Measurements from ENCODE around the gene CLTB.
A peak's percentile ranks its signal among the peaks of the same experiment; 100 is the strongest.

Gene CLTB

DNA sequence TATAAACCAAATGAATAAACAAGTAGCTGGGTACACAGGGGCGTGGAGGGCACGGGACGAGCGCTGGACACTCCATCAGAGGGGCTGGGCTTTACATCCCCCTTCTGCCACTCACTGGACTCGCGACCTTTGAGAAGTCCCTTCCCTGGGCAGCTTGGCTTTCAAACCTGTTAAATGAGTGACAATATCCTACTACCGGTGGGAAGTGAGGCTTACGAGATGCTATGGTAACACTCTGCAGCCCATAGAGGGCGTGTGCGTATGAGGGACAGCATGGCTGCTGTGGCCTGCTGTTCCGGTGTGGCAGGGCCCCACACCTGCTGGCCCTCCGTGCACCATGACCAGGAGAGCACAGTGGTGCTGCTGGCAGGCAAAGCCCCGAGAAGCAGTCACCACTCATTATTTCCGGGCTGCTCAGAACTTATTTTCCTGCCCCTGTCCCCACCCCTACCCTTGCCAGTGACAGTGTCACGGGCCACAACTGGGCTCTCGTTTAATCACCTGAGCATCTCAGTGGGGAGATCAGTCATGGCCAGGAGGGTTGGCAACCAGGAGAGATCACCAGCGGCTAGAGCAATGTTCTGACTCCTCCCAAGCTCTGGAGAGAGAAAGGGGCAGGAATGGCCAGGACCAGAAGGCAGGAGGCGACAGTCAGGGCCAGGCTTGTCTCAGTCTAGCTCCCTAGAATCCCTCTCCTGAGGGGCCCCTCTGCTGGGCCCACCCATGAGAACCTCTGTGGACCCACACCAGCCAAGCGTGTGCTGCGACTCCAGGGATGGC lies 10.5 kb downstream of the CLTB start:
- no peak for DNase-seq

DNA sequence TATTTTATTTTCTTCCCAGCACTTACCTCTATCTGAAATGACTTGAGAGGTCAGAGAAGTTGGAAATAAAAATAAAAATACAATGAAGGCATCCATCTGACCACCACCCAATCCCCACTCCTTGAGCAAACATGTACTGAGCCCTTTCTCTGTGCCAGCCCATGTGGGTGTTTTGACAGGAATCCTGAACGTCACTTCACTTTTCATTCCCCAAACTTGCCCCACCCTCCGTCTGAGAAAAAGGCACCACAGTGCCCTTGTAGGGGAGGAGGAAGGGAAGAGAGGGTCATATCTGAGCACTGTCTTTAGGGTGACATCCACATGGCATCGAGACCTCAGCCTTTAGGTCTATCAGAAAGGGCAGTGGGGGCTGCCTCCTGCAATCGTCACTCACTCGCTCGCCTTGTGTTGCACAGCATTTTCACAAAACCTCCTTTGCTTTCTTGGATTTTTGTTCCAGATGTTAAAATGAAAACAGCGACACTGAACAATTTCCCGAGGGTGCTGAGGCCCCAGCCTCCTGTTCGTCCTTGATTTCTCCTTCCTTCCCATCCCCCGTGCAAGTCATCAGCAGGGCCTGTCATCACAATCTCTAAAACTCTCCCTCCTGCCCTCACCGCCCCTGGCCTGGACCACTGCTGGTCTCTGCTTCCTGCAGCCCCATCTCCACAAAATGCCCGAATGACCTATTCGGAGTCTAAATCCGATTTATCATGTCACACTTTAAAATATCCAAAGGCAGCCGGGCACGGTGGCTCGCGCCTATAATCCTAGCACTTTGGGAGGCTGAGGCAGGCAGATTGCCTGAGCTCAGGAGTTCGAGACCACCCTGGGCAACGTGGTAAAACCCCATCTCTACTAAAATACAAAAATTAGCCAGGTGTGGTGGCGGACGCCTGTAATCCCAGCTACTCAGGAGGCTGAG lies 14.8 kb downstream of the CLTB start:
- DNase-seq, result no peak

DNA sequence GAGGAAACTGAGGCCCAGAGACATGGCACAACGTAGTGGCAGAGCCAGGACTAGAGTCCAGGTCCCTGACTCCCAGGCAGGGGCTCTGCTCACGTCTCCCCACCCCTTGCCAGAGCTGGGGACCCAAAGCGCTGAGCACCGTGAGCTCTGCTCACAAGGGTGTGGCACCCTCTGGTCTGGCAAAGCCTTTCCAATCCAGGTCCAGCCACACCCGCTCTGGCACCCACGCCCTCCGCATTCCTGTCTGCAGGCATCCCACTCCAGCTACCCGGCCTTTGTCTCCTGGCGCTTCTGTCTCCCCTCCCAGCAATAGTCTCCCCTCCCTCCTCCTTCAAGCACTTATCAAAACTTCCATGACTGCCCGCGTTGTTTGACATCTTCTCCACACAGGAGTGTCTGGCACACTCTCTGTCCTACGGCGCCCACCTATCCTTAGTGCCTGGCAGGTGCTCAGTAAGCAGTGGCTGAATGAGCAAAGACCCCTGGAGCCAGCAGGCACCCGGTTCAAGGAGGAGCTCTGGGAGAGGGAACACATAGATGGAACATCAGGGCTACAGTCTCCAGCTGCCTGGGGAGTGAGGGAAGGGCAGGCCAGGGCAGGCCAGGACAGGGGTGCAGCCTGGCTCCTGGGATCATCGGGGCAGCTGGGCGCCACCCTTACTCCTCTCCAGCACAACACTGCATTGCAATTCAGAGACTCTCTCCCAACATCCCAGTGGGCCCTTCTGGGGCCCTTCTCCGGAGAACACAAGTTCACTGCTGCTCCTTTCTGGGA lies 15.8 kb downstream of the CLTB start:
- no peak for DNase-seq

DNA sequence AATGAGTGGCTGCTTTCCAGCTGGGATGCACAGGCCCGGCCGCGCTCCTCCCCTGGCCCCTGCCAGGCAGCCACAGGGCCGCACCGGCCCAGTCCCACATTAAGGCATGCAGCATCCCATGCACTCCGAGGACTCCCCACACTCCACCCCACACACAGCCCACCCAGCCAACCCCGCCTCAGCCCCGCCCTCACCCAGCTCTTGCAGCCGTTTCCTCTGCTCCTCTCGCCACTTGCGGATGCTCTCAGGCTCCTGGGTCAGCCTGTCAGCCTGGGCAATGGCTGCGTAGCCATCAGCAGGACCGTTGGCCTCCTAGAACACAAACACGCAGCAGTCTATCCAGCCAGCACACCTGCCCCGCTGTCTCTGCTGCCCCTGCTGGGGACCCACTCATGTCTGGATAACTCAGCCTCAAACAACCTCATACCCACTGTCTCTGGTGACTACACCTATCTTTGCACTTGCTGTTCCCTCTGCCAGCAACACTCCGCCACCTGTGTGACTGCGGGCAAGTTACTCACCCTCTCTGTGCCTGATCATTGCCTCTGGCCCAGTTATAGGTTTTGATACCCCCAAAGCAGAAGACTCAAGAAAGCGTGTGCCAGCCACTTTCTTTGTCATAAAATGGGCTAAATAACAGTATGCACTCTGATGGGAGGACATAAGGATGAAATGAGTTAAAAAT lies 18.5 kb downstream of the CLTB start:
- no peak for DNase-seq

DNA sequence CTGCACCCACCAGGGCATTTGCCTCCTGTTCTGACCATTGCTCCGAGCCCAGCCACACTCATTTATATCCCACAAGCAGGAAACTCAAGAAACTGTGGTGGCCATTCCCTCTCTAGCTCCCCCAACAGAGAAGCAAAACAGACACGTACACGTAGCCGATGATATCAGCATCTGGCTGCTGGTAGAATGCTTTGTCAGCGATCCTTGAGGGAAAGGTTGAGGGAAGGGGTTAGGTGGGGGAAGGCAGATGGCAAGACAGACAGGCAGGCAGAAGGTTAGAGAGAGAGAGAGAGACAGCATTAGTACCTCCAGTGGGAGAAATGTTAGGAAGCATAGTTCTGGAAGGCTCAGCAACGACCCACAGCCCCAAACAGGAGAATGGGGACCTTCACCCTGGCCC lies 20.0 kb downstream of the CLTB start:
- no peak for DNase-seq

DNA sequence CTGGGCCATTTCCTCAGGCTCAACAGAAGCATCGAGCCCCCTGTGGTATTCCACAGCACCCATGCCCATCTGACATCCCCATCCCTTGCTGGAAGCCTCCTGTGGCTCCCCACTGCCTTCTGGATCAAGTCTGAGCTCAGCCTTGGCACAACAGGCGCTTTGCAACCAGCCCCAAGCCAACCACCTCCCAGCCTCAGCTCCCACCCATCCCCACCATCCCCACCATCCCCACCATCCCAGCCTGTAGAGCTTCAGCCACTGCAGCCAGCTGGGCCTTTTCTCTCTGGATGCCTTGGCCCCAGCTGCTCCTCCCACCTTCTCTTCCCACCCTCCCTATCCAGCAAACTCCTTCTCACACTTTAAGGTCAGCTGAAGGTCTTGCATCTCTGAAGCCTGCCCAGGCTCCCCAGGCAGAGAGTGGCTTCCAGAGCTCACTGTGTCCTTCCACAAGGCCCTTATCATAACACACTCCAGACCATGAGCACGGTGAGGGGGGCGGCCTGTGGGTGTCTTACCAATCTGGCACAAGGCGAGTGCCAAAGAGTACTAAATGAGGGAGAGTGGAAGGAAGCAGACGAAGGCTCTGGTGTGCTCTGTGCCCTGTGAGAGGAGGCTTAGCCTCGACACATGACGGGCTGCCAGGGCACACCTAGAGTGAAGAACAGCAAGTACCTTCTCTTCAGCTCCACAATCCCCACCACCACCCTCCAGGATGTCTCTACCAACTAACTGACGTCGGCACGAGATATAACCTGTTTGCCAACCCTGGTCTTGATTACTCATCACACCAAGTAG lies 21.3 kb downstream of the CLTB start:
- no peak for DNase-seq

DNA sequence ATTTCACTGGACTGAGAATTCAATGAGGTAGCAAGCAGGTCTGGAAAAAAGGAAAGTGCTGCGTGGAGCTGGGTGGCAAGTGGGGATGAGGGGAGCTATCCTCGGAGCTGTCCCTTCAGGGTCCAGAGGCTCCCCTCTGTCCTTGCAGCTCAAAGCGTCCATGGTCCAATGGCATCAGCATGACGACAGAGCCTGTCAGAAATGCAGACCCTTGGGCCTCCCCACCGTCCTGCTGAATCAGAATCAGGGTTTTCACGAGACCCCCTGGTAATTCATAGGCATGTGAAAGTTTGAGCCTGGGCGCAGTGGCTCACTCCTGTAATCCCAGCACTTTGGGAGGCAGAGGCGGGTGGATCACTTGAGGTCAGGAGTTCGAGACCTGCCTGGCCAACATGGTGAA lies 22.2 kb downstream of the CLTB start:
- no peak for DNase-seq

DNA sequence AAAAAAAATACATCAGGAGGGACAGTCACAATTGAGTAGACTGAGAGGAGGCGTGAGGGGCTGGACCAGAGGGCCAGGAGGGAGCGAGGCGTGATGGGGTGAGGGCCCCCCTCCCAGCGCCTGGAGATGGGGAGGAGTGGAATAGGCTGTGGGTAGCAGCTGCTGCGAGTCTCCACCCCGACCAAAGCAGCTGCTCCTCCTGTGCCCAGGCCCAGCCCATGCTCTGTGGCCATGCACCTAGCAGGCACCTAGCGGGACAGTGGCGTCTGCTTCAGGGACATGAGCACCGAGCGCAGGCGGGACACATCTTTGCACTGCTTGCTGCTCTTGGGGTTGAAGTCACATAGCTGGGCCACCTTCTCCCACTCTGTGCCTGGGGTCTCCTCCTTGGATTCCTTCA lies 23.8 kb downstream of the CLTB start:
- no peak for DNase-seq

DNA sequence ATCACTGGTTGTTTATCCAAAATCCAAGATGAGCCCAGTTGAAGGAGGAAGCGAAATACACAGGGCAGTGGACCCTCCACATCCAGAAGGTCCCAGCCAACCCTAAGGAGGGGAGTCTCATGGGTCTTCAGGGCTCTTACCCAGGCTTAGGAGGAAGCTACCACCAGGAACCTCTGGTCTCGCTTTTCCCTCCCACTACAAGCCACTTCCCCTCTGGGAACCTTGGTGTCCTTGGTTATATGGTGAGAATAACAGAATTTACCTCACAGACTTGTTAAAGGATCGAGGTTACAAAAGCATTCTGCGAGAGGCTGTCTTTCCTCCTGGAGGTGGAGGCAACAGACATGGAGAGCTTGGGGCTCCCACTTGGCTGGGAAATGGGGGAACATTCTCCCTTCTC lies 24.3 kb downstream of the CLTB start:
- DNase-seq, result no peak

DNA sequence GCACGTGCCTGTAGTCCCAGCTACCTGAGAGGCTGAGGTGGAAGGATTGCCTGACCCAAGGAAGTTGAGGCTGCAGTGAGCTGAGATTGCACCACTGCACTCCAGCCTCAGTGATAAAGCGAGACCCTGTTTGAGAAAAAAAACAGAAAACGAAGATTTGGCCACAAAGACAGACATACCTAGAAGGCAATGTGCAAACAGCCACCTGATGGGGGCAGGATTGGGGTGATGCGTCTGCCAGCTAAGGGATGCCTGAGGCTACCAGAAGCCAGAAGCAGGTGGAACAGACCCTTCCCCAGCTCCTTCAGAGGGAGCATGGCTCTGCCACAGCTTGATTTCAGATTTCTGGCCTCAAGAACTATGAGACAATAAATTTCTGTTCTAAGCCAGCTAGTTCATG lies 24.9 kb downstream of the CLTB start:
- DNase-seq, result no peak

DNA sequence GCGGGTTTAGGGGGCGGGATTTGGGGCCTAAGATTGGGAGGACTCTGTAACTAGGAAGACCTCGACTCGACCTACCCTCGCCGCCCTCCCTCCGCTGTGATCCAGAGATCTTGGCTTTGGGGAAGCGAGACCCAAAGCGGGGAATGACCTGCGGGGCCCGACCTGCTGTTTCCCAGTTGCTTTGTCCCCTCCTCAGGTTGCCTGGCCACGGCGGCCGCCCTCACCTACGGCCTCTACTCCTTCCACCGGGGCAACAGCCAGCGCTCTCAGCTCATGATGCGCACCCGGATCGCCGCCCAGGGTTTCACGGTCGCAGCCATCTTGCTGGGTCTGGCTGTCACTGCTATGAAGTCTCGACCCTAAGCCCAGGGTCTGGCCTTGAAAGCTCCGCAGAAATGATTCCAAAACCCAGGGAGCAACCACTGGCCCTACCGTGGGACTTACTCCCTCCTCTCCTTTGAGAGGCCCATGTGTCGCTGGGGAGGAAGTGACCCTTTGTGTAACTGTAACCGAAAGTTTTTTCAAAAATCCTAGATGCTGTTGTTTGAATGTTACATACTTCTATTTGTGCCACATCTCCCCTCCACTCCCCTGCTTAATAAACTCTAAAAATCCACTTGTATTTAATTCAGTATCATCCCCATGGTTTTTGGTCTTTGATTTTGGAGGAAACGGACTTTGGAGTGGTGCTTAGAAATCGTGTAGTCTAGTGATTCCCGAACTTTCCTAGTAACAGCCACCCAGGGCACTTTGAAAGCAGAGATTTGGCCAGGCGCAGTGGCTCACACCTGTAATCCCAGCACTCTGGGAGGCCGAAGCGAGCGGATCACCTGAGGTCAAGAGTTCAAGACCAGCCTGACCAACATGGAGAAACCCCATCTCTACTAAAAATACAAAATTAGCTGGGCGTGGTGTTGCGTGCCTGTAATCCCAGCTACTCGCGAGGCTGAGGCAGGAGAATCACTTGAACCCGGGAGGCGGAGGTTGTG lies 26.9 kb downstream of the CLTB start:
- DNase-seq, result peak in 1 of 56 donors; percentile 75

DNA sequence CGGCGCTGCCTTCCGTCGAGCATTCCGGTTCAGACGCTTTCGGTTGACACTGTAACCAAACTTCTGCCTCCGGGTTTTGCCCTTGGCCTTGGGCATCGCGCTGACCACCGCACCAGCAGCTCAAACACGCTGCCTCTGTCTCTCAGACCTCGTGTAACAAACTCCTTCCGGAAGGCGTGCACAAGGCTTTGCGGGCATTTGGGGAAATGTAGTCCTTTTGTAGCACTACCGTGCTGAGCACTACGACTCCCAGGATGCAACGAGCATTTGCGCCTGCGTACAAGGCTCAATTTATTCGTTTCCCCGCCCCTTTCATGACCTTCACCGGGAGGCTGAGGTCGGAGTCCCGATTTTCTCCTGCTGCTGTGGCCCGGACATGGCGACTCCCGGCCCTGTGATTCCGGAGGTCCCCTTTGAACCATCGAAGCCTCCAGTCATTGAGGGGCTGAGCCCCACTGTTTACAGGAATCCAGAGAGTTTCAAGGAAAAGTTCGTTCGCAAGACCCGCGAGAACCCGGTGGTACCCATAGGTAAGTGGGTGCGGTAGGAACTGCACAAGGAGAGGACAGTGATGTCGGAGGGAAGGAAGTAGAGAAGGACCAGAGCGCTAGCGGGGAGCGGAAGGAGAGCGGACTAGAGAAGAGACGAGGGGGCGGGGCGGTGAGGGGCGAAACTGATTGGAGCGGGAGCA lies 27.8 kb downstream of the CLTB start, which contains the start of the genes HIGD2A and NOP16:
TSS of gene HIGD2A (plus strand) at position 308 of the 691 bp plus-strand sequence. CDS start at position 377, 69 bp downstream.
TSS of gene NOP16 (minus strand) at position 155 of the 691 bp plus-strand sequence. CDS start at position 96, 59 bp downstream.
- peak; percentile 89 to 99 (median 97) for DNase-seq

DNA sequence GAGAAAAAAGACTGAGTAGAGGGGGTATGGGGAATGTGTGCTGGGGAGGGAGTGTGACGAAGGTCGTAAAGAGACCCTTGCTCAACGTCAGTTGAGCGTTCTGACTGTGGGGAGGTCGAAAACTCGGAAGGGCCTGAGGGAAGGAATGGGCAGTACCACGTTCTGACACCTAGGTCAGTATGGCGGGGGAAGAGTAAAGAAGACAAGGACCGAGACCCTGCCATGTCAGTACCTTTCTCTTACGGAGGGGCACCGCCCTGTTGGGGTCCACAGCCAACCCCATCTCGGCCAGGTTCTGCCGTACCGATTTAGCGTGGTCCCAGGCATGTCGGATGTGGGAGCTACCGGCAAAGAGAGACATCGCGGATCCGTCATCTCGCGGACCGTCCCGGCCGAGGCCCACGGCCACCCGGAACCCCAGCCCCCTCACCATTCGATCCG lies 28.3 kb downstream of the CLTB start:
- DNase-seq, result no peak

DNA sequence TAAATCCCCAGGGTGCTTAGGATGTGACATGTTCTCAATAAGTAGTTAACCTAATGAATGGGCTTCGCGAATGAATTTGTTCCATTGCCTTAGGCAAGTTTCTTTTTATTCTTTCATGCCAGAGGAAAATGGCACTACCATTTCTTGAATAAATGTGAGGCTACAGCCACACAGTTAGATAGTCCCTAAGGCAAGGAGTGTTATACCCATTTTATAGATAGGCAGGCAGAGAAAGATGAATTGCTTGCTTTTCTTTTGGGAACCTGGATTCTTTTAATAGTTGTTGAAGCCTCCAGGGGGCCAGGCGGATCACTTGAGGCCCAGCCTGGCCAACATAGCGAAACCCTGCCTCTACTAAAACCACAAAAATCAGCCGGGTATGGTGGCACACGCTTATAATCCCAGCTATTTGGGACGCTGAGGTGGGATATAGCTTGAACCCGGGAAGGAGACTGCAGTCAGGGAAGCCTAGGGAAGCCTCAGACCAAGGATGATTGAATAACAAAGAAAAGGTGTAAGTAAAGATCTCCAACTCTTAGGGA lies 28.9 kb downstream of the CLTB start:
- no peak for DNase-seq

DNA sequence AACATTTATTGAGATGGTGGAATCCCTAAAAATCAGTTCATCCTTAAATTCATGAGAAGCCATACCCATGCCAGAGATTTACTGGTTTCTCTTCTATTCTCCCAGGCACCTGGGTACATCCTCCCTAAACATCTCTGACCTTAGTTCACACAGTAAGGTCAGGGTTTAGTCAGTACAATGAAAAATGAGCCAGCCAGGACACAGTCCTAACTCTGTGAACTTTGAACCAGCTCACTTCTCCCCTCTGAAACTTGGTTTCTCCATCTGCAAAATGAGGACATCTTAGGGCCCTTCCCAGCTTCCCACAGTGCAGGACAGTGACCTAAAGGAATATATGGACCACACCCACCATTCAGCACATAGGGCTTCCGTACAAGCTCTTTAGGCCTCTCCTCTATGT lies 29.8 kb downstream of the CLTB start:
- DNase-seq, result no peak

DNA sequence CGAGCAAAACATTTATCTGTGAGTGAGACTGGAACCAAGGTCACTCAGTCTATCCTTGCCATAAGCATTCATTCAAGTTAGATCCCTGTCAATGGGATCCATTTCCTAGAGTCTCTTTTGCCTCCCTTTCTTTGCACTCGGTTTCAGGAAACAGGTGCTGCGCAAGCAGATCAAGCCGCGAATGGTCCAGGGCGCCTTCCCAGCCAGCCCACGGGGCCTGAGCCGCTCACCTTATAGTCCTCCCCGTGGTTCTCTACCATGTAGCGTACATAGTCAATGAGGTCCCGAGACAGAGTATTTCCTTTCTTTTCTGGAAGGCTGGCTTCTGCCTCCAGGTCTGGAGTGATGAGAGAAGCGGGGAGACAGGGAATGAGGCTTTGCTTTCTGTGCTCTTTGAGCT lies 31.3 kb downstream of the CLTB start:
- no peak for DNase-seq

DNA sequence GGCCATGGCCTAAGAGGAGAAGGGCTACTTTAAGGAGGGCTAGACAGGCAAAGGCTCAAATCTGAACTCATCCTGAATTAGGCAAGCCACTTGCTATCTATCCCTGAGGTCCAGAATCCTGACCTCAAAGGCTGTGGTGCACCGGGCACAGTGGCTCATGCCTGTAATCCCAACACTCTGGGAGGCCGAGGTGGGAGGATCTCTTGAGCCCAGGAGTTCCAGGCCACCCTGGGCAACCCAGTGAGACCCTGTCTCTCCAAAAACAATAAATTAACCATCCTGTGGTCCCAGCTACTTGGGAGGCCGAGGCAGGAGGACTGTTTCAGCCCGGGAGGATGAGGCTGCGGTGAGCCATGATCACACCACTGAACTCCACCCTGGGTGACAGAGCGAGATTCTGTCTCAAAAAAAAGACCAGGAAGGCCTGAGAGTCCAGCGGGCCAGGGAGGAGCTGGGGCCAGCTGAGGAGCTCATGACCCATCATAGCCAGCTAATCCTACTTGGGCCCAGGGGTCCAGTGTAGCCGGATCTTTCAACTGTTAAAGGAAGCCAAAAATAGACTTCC lies 31.9 kb downstream of the CLTB start:
- no peak for DNase-seq

Data from amygdala (tissue), 56 donors.